GM19240 (cell line): Measurements from ENCODE around the gene ATG16L2.

Experiments used
- DNase-seq: peaks from one replicate; pipeline ENCODE4 v3.0.0; 2011; ENCODE audit warnings: low spot score; ENCODE audit not compliant: insufficient read length

The ATG16L2 gene, protein sequence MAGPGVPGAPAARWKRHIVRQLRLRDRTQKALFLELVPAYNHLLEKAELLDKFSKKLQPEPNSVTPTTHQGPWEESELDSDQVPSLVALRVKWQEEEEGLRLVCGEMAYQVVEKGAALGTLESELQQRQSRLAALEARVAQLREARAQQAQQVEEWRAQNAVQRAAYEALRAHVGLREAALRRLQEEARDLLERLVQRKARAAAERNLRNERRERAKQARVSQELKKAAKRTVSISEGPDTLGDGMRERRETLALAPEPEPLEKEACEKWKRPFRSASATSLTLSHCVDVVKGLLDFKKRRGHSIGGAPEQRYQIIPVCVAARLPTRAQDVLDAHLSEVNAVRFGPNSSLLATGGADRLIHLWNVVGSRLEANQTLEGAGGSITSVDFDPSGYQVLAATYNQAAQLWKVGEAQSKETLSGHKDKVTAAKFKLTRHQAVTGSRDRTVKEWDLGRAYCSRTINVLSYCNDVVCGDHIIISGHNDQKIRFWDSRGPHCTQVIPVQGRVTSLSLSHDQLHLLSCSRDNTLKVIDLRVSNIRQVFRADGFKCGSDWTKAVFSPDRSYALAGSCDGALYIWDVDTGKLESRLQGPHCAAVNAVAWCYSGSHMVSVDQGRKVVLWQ

DNA sequence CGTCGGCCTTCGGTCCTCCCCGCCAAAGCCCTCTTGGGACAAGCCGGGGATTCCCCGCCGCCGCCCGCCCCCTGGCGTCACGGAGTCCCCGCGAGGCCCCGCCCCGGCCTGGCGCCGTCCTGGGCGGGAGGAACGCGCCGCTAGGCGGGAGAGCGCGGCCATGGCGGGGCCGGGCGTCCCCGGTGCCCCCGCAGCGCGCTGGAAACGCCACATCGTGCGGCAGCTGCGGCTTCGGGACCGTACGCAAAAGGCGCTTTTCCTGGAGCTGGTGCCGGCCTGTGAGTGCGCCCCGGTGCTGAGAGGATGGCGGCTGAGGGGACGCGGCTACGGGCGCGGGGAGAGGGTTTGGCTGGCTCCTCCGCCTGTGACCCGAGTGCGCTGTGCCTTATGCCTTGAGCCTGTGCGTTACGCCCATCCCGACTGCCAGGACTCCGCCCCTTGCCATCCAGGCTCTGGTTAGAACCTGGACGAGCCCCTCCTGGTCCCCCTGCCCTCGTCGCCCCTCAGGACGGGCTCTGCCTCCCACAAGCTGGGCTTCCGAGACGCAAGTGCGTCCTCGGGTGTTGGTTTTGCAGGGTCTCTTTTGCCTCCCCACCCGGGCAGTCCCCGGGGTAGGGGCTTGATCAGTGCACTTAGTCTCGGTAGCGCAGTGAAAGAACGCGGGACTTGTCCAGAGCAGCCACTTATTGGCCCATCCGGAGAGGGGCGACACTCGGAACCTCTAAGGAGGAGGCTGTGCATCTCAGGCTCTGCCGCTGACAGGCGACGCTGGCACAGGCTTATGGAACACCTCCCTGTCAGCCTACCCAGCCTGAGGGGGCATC is at the start of gene ATG16L2:
Gene ATG16L2, plus strand, starts transcription at position 126 of the 824 bp plus-strand sequence. Its CDS starts 35 bp downstream, at position 161.
- DNase-seq = peak; percentile 70

DNA sequence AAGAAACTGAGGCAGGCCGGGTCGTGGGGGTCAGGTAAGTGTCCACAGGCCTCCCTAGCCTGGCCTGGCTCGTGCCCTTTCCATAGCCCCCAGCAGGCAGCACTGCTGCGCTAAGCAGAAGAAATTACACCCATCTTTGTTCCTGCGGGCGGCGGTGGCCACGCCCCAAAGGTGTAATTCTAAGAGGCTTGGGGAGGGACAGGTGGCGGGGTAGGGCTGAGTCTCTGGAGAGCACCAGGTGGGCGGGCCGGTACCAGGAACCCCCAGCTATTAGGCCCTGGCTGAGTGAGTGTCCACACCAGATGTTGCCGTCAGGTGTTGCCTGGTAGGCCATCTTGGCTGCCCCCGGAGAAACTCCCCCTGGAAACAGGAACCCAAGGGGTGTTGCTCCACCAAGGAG is 49.7 kb upstream of the ATG16L2 start:
- DNase-seq = no peak

DNA sequence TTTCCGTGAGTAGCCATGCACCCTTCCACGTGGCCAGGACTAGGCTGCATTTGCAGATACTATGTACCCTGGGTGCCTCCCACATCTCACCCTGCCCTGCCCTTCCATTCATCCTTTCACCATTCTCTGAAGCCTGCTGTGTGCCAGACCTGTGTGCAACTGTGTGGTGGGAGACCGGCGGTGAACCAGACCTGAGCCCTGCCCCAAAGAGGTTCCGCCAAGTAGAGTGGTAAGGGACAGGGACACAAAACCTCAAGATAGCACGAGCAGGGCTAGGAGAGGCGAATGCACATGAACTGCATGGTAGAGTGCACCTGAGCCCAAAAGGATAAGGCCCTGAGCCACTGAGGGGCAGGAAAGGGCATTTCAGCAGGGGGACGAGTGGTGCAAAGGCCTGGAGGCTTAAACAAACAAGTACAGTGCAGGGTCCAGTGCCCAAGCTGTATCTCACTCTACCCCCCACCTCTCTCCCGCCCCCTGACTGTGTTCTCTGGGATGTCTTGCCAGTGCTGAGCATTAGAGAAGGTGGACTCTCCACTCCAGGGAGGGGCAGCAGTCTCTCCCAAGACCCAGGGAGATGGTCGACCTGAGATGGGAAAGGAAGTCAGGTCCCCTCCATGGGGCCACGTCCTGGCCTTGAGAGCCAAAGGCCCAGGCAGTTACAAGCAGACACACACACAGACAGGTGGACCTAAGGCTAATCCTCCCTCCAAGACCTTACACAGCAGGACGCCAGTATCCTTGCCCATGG is 47.9 kb upstream of the ATG16L2 start:
- DNase-seq = no peak

DNA sequence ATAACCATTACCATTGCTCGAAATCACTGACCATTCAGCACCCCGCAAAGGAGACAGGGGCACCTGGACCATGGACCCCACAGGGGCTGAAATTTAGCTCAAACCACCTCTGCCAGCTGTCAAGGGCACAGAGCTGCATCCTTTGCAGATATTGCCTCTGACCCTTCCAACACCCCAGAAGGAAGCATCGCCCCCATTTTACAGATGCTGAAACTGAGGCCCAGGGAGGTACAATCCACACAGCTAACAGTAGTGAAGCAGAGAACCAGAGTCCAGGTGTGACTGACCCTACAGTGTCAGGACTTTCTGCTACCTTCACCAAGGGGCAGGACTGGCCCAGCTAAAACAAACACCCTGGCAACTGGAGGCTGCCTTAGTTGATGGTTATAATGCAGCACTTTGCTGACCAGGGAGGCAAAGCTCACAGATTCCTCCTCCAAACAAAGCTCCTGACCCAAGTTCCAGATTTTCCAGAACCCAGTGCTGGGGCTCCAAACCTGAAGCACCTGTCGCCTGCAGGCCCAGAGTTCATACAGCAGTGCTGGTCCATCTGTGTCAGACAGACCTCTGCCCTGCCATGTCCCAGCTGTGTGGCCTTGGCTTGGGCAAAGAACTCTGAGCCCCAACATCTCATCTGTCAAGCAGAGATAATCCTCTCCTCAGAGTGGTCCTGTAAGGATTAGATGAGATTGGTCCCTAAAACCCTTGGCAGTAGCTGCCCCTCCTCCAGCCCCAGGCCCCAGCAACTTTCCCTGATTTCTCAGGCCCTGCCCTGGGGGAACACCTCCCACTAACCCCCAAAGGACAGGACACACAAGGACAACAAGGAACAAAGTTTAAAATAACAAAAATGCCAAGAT is 46.8 kb upstream of the ATG16L2 start:
- no peak for DNase-seq

DNA sequence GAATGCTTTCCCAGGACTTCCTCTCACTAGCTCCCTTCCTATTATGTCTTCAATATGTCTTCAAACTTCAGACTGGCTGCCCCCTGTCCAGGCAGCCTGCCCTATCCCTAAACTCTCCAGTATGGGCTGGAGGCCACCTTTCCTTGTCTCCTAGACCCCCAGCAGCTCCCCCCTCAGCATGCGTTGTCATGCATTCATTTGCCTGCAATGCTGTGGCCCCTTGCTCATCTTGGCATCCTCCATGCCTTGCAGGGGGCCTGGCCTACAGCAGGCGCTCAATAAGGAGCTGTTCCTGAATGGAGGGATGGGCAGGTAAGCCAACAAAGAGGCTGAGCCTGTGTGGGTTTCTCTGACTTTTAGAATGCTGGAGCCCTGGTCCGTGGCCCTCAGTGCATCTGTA is 45.6 kb upstream of the ATG16L2 start:
- no peak for DNase-seq

DNA sequence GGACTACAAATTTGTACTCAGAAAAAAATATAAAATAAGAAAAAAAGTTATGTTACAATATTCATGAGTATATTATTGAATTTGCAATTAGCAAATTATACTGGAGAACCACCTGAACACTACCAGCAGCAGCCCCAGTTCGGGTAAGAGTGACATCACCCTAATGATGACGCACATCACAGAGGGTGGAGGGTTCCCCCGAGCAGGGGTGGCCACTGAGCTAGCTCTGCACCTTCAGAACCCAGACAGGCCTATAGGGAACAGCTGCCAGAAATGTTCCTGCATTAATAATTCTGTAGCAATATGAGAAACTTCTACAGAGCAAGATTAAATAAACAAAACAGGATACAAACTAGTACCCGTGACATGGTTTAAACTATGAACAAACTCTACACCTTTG is 44.5 kb upstream of the ATG16L2 start:
- DNase-seq = no peak

DNA sequence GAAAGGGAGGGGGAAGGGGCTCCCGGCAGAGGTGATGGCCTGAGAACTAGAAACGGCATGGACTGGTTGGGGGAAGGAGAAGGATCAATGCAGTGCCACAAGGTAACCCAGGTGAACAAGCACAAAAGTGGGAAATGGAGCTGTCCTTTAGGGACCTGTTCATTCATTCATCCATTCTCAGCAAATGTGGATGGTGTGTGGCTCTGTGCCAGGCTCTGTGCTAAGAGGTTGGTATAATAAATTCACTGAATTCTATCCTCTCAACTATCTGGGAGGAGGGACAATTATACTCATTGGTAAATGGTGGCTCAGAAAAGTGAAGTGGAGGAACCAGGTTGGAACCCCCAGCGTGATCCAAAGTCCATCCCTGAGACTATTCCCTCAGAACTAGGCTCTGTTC is 43.4 kb upstream of the ATG16L2 start:
- DNase-seq = no peak

DNA sequence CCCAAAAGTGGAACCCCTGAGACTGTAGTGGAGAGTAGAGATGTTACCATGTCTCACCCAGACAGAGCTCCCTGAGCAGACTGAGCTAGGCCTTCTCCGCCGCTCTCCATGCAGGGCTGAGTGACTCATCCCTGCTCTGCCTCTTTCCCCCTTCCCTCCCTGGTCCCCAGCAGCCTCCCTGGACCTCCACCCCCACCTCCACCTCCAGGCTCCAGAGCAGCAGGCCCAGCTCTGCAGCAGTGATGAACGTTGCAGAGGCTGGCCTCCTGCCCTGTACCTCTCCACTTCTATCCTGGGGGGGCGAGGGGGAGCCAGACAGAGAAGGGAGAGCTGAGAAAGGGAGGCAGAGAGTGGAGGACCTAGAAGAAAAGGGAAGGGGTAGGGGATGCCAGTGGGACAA is 42.7 kb upstream of the ATG16L2 start:
- no peak for DNase-seq

DNA sequence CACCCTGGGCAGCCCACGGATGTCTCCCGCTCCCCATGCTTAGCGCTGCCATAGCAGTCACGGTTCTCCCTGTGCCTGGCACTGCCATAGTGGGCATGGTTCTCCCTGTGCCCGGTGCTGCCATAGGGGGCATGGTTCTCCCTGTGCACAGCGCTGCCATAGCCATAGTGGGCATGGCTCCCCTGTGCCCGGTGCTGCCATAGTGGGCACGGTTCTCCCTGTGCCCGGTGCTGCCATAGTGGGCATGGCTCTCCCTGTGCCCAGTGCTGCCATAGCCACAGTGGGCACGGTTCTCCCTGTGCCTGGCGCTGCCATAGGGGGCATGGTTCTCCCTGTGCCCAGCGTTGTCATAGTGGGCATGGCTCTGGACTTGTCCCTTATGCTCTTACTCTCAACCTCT is 42.2 kb upstream of the ATG16L2 start:
- DNase-seq = no peak

DNA sequence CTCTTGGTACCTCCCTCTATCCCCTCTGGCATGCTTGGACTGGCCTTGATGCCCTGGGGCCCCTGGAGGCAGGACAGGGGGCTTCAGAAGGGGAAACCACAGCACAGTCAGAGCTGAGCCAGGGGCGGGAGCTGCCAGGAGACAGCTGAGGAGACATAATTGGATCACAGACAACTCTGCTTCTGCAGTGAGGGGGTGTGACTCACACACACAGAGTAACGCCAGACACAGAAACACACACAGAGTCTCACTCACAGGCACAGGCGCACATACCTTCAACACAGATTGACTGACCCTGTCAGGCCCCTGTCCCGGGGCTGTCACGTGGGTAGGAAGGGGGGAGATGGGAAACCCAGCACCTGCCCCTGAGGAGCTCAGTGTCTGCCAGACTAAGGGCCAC is 40.9 kb upstream of the ATG16L2 start:
- no peak for DNase-seq

DNA sequence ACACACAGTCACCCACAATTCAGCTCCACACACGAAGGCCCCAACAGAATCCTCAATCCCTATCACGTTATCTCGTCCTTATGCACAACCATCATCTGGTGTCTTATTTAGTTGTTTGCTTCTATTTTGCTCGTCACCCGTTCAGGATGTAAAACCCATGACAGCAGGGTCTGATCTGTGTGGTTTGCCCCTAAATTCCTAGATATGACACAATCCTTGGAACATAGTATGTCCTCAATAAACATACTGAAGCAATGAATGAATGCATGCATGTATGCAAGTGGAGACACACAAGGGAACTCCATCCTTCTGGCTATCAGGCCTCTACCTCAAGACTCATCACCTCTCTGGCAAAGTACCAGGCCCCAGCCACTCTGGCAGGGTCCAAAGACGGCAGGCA is 40.5 kb upstream of the ATG16L2 start:
- DNase-seq = no peak

DNA sequence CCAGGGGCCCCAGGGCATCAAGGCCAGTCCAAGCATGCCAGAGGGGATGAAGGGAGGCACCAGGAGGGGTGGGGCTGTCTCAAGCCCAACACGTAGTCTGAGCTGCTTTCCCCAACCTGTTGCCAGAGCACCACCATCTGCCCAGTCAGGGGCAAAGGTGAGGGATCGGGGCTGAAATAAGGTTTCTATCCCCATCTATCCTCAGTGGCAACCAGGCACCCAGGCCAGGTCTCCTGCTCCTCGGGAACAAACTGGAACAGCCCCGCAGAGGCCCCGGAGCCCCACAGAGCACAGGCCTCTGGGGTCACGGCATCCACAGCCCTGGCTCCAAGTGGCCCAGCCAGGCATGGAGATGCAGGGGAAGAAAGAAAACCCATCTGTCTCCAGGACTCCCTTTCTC is 39.7 kb upstream of the ATG16L2 start:
- DNase-seq = no peak

DNA sequence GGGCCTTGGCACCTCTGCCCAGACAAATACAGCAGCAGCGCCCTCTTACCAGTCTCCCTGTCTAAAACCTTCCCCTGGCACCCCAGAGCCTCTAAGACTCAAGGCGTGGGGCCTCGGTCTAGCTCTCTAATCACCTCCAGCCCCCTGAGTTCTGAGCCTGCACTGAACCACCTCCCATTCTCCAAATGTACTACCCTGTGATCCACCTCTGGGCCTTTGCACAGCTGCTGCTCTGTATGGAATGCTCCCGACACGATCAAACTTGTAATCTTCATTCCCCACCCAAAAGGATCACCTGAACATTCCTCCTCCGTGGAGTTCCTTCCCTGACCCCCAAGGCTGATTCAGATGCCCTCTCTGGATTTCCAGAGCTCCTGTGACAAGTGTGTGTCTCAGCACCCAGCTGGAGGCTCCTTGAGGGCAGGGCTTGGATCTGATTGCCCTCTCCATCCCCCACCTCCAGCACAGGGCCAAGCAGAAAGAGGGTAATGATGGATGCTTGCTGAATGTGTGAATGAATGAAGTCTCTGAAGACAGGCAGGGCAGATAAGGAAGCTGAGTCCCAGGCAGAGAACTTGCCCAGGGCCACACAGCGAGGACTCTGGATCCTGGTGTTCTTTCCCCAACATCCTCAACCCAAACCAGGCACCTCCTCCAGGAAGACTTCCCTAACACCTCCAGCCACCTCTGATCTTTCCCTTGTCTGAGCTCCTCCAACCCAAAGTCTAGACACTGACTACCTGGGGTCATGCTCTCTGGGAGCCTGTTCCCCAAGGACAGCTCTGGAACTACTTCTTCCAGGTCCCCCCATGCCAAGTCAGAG is 38.7 kb upstream of the ATG16L2 start:
- DNase-seq = no peak

DNA sequence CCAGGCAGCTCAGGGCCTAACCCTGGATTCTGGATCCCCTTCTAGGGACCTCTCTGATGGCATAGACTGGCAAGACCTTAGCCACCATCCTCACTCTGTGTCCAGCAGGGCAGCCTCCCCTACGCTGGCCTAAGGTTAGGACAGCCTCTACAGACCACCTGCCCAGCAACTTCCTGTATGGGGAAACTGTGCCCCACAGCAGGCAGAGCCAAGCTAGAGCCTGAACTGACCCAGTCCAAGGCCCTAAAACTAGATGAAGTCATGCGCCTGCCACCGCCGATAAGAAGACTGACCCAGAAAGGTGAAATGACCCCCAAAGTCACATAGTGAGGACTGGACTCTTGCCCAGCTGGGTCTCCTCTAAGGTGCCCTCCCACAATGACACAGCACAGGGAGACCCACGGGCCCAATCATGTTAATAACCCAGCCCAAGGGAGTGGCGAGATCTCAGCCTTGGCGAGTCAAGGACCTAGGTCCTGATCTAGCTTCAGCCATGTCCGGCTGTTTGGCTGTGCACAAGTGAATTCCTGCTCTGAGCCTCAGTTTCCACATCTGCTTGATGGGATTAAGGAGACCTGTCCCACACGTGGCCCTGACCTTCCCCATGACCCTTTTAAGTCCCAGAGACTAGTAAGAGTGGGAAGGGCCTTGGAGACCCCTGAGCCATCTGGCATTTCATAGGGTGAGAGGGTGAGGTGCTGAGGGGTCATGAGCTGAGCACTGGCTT is 37.9 kb upstream of the ATG16L2 start:
- no peak for DNase-seq

DNA sequence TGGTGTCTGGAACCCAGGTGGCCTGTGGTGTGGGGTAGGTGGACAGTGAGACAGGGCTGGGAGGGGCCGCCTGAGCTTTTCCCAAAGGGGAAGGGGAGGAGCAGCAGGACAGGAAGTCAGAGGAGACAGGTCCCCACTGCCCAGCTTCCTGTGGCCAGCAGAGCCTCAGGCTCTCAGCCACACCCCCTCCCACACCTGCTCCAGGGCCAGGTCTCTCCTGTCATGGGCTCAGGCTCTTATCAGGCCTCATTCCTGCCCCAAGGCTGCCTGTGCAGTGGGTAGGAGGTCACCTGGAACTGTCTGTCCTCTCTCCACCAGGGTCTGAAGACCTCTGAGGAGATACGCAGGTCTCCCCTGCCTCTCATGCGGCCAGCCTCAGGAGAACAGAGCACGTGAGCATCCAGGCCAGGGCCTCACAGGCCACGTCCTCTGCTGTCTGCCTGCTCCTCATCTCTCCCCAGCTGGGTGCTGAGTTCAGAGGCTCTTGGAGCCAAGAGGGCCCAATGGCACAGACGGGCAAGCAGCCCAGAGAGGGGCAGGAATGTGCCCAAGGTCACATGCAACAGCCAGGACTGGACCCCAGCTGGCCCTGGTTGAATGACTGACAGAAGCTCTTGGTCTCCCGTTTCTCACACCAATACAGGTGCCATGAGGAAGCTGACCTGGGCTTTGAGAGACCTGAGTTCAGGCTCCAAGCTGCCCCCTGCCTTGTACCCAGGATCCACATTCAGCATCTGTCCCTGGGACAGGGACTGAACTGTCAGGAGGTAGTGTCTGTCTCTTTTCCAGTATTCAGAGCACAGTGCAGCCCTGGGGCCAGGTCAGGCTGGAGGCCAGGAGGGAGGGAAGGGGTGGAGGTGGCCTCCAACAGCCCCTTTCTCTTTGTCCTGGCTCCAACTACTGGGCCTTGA is 37.1 kb upstream of the ATG16L2 start:
- no peak for DNase-seq

DNA sequence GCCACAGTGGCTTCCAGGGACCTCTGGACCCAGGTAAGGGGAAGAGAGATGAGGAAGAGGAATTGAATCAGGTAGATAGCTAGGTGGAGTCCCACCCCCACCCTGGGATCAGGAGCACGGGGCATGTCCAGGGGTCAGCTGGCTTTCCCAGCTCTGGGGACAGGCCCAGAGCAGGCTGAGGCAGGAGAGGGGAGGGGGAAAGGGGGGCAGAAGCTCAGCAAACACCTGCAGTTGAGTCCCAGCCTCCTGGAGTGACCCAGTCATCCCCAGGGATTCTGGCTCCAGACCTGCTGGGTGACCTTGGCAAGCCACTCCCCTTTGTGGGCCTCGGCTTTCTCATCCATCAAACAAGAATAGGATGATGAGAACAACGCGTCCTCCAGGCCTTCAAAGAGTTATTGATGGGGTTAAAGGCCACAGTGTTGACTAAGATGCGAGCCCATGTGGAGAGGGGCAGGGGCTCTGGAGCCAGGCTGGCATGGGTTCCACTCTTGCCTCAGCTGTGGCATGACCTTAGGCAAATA is 36.4 kb upstream of the ATG16L2 start:
- no peak for DNase-seq
